ENCODE results near the gene MAGI2. TPM values are rescaled to one million over a fixed set of nuclear protein-coding genes. Genes with fewer than 3 reads are reported as not detected.
"Not testable (repeated sequence)": the region's sequence is repeated elsewhere in the genome, so short reads cannot be mapped to it uniquely, and the experiment has no call there.

The MAGI2 gene
- total RNA-seq, 1 donor from 2014 or later = 4.0 TPM

DNA sequence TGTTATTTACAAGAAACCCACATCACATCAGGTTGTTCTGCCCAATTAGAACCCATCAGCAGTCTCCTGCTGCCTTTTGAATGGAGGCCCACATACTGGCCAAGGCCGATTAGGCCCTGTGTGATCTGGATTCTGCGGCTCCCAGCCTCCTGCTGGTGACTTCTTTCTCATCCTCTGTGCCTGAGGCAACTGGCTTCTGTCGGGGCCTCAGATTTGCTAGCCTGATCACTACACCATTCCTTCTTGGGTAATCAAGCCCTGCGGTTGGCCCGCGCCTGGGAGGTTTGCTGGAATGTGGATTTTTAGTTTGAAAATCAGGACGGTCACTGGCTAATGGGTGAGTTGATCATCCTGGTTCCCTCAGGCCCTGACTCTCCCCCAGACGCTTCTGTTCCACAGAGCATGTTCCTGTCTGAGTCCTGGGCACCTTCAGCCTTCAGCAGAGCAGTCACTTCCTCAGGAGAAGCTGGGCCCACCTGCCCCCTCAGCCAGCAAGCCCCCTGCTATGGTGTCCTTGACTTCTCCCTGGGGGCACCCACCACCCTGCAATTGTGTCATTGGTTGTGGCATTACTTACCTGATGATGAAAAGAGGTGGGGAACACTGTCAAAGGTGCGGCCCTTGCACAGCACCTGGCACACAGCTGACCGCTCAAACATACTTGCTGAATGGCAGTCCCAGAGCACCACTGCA, 1447.3 kb downstream of the MAGI2 start:
- H3K36me3 ChIP-seq = no peaks in the 10 kb centered on the region
- H3K27me3 ChIP-seq = no peaks in the 10 kb centered on the region
- H3K4me1 ChIP-seq = peaks cover 2 to 3% of the 10 kb centered on the region in 2 donors
- no peaks in the 10 kb centered on the region for H3K9me3 ChIP-seq
- intact Hi-C loops (cut with DNase I) = no loop called here
- H3K27ac ChIP-seq = peak overlapping the region in 1 of 2 donors; percentile 84
- no peak for DNase-seq (ENCODE audit: low spot score in 2 of 2)
- no peak overlapping the region for H3K4me3 ChIP-seq
- TF ChIP-seq, protein P1, sequence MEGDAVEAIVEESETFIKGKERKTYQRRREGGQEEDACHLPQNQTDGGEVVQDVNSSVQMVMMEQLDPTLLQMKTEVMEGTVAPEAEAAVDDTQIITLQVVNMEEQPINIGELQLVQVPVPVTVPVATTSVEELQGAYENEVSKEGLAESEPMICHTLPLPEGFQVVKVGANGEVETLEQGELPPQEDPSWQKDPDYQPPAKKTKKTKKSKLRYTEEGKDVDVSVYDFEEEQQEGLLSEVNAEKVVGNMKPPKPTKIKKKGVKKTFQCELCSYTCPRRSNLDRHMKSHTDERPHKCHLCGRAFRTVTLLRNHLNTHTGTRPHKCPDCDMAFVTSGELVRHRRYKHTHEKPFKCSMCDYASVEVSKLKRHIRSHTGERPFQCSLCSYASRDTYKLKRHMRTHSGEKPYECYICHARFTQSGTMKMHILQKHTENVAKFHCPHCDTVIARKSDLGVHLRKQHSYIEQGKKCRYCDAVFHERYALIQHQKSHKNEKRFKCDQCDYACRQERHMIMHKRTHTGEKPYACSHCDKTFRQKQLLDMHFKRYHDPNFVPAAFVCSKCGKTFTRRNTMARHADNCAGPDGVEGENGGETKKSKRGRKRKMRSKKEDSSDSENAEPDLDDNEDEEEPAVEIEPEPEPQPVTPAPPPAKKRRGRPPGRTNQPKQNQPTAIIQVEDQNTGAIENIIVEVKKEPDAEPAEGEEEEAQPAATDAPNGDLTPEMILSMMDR (IDR thresholded peaks at IDR 0.05) = no peak

DNA sequence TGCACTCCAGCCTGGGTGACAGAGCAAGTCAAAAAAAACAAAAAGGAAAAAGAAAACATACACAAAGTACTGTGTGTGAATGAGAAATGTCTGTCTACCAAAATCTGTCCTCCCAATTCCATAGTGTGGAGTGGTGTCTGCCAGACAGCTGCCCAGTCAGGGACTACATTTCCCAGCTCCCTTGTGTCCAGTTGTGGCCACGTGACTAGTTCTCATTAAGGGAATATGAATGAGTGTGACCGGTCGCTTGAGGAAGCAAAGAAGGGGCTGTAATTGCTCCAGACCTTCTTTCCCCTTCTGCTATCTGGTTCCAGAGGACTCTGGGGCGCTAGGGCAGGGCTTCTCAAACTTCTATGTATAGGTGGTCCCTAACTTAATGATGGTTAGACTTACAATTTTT, 1450.8 kb downstream of the MAGI2 start:
- Histone ChIP-seq H3K4me3 (no peak overlapping the region), H3K9me3 (no peaks in the 10 kb centered on the region), H3K4me1 (peaks cover 2 to 3% of the 10 kb centered on the region in 2 donors), H3K27me3 (no peaks in the 10 kb centered on the region), H3K27ac (no peak overlapping the region), H3K36me3 (no peaks in the 10 kb centered on the region)
- intact Hi-C loops (cut with DNase I) = no loop called here
- TF ChIP-seq, protein P1 (IDR thresholded peaks at IDR 0.05) = no peak
- no peak for DNase-seq (ENCODE audit: low spot score in 2 of 2)

DNA sequence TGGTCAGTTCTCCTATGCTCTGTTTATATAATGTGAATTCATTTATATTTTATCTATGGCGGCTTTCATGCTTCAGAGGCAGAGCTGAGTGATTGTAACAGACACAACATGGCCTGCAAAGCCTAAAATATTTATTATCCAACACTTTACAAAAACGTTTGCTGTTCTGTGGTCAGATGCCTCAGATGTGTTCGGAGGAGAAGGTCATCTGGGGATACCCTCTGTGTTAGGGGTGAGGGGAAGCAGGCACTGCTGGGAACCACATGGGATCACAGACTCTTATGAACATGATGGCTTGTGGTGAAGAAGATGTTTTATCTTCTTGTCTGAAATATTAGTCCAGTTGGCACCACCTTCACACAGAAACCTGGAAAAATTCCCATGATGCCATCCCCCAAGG, 1451.4 kb downstream of the MAGI2 start:
- no peaks in the 10 kb centered on the region for H3K9me3 ChIP-seq
- intact Hi-C loops (cut with DNase I) = no loop called here
- no peaks in the 10 kb centered on the region for H3K27me3 ChIP-seq
- peaks cover 2 to 3% of the 10 kb centered on the region in 2 donors for H3K4me1 ChIP-seq
- no peaks in the 10 kb centered on the region for H3K36me3 ChIP-seq
- no peak for DNase-seq (ENCODE audit: low spot score in 2 of 2)
- H3K27ac ChIP-seq = no peak overlapping the region
- H3K4me3 ChIP-seq = no peak overlapping the region
- TF ChIP-seq, protein P1 (IDR thresholded peaks at IDR 0.05) = no peak

DNA sequence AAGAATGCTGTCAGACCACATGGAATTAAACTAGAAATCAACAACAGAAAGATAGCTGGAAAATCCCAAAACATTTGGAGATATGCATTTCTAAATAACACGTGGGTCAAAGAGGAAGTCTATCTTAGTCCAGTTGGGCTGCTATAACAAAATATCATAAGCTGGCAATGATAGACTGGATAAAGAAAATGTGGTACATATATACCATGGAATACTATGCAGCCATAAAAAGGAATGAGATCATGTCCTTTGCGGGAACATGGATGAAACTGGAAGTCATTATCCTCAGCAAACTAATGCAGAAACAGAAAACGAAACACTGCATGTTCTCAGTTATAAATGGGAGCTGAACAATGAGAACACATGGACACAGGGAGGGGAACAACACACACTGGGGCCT, 1454.3 kb downstream of the MAGI2 start:
- H3K36me3 ChIP-seq; H3K9me3 ChIP-seq; DNase-seq (ENCODE audit: low spot score in 2 of 2); H3K4me3 ChIP-seq; H3K27ac ChIP-seq; intact Hi-C loops (cut with DNase I); H3K4me1 ChIP-seq; H3K27me3 ChIP-seq: not testable (repeated sequence)

DNA sequence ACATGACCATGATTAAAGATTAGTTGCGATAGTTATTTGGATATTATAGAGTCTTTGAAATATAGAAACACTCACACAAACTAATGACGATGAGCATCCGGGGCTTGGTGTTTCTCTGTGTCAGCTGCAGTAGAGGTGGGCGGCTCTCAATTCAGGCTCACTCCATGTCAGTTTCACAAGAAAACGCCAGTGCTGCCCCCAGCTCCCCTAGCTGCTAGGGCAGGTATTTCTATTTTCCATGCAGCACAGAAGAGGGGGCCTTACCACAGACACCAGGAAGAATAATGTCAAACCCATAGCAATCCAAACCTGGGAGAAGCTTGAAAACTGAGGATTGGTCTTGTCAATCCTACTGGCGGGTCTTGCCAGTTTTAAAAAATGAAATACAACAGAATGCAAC, 1457.8 kb downstream of the MAGI2 start:
- intact Hi-C loops (cut with DNase I) = no loop called here
- no peaks in the 10 kb centered on the region for H3K9me3 ChIP-seq
- no peaks in the 10 kb centered on the region for H3K4me1 ChIP-seq
- DNase-seq (ENCODE audit: low spot score in 2 of 2) = no peak
- no peak overlapping the region for H3K4me3 ChIP-seq
- TF ChIP-seq, protein P1 (IDR thresholded peaks at IDR 0.05) = no peak
- H3K27ac ChIP-seq = no peak overlapping the region
- no peaks in the 10 kb centered on the region for H3K36me3 ChIP-seq
- no peaks in the 10 kb centered on the region for H3K27me3 ChIP-seq

DNA sequence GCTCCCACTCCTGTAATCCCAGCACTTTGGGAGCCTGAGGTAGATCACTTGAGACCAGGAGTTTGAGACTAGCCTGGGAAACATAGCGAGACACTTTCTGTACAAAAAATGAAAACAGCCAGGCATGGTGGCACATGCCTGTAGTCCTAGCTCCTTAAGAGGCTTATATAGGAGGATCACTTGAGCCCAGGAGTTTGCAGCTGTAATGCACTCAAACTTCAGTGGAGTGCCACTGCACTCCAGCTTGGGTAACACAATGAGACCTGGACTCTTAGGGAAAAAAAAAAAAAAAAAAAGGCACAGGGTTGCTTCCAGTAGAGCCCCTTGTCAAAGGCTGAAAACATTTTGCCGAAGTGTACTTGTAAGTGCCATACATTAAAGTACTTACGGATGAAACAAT, 1459.6 kb downstream of the MAGI2 start:
- DNase-seq (ENCODE audit: low spot score in 2 of 2) = no peak
- no peaks in the 10 kb centered on the region for H3K9me3 ChIP-seq
- TF ChIP-seq, protein P1 (IDR thresholded peaks at IDR 0.05) = no peak
- intact Hi-C loops (cut with DNase I) = no loop called here
- no peak overlapping the region for H3K4me3 ChIP-seq
- no peaks in the 10 kb centered on the region for H3K36me3 ChIP-seq
- no peak overlapping the region for H3K27ac ChIP-seq
- no peaks in the 10 kb centered on the region for H3K4me1 ChIP-seq
- H3K27me3 ChIP-seq = no peaks in the 10 kb centered on the region

Data from ascending aorta (tissue), 2 donors.